ENCODE results near the gene JAZF1.

GRCh38 chr7:28181416-28181815 lies 821 bp upstream of the JAZF1 start:
- no peak for TF ChIP-seq CTCF (IDR thresholded peaks at IDR 0.05; ENCODE audit: insufficient read depth, low read length, poor library complexity, severe bottlenecking)
- no peak for TF ChIP-seq EZH2phosphoT487 (conservative IDR thresholded peaks at IDR 0.05; ENCODE audit: low read length)

Data from SU-DHL-6 (cell line).